Mammary epithelial cell (primary cell): Measurements from ENCODE around the gene AFAP1L2.

Experiments
- CTCF ChIP-seq, 2 donors: IDR thresholded peaks in 1 of 2; conservative IDR thresholded peaks in 1 of 2; 2 replicates each; pipeline ENCODE4 v1.5.1; 2011 to 2012; ENCODE audit warnings: inconsistent platforms in 2 of 2, low read length in 2 of 2, mild to moderate bottlenecking in 2 of 2, control low read depth in 1 of 2, low read depth in 1 of 2; ENCODE audit not compliant: insufficient read depth in 1 of 2; ENCODE audit errors: extremely low read depth in 1 of 2
- EZH2 ChIP-seq: IDR thresholded peaks from 2 replicates; pipeline ENCODE4 v1.6.1; 2012; ENCODE audit warnings: low read length, inconsistent platforms, borderline replicate concordance

- TF ChIP-seq CTCF (conservative IDR thresholded peaks at IDR 0.05 in 1 of 2, IDR thresholded peaks at IDR 0.05 in 1 of 2; ENCODE audit: extremely low read depth in 1 of 2, insufficient read depth in 1 of 2, low read depth in 1 of 2, low read length in 2 of 2) (no peak), EZH2 (no peak)
These were observed 75.9 kb downstream of the AFAP1L2 start for GRCh38 chr10:114328441-114328812.
